Dermis blood vessel endothelial cell (primary cell): ENCODE data around the gene ERO1B. TPM values are rescaled to one million over a fixed set of nuclear protein-coding genes. Genes with fewer than 3 reads are reported as not detected.
"Not testable (repeated sequence)": the region's sequence is repeated elsewhere in the genome, so short reads cannot be mapped to it uniquely, and the experiment has no call there.

Source experiments
- DNase-seq: peaks from one replicate; pipeline ENCODE4 v3.0.0; 2010
- total RNA-seq: library from RNA; depleted of rRNA; stranded (reverse); fragments of >200 nt; gene quantifications from 2 replicates; pipeline ENCODE4 v1.2.3, GENCODE V29; 2014

ERO1B gene
- total RNA-seq, 1 donor from 2014 or later, result 4.4 TPM

DNA sequence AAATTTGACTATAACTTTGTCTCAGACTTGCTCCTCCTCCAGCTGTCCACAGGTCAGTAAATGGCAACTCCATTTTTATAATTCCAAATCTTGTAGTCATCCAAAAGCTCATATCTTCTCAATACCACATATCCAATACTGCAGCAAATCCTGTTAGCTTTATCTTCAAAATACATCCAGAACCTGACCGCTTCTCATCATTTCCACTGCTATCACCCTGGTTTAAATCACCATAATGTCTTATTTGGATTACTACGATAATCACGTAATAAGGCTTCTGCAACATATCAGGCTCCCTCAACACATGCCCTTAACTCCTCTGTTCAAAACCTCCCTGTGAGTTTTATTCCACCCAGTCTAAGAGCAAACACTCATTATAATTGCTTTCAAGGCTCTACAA is 34.5 kb downstream of the ERO1B start:
- no peak for DNase-seq

DNA sequence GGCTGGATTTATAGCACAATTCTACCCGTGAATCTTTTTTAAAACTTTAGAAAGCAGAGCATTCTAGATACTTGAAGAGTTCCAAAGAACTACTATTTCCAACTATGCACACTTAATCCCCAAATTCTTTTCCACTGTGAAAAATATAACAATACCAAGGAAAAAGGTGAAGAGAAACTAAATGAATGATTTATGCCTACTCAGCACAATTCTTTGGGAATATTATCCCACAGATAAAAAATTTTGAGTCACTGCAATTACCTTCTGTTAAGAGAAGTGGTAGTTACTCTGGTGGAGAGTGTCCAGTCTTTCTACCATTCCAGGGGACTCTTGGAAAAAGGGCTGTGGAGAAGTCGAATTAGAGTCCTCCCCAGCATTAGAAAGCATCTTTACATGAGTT is 39.2 kb downstream of the ERO1B start:
- no peak for DNase-seq

DNA sequence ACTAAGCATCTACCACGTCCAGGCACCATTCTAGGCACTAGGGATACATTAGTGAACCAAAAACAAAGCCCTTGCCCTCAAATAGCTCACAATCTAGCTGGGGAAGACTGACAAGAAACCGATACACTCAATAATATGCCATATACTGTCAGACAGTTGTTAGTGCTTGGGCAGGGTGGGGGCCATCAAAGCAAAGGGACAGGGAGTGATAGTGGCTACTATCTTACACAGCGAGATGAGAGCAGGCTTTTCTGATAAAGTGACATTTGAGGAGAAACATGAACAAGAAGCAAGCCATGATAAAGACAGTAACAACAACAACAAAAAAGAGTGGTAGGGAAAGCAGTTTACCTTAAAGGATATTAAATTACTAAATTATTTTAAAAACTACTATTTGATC is 41.1 kb downstream of the ERO1B start:
- DNase-seq, result no peak

DNA sequence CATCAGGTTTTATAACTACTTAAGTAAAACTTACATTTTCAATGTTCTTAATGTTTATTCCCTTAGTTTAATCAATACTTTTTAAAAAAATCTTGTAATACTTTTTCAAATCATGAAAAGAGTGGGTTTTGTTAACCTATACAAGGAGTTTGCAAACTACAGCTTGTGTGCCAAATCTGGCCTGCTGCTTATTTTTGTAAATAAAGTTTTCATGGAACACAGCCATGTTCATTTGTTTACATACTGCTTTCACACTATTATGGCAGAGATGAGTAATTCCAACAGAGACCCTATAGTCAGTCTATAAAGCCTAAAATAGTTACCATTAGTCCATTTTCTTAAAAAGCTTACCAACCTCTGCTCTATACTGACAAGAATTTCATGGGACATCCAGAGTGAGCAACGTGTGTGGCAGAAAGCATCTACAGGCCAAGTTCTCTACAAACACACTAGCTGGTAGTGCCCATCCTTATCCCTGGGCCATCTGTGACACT is 42.6 kb downstream of the ERO1B start:
- DNase-seq, result no peak

DNA sequence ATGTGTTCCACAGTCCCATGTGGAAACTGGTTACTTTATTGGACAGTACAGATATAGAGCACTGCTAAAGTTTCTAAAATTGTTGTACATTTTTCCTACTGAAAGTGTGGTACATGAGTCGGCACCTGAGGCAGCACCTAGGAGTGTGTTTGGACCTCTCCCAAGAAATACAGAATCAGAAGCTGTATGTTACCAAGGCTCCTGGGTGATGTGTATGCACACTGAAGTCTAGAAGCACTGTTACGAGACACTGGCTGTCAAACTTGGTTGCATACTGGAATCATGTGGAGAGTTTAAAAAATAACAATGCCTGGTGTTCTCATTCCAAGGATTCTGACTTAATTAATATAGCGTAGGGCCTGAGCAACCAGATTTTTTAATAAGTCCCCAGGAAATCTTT is 46.6 kb downstream of the ERO1B start:
- DNase-seq, result no peak

DNA sequence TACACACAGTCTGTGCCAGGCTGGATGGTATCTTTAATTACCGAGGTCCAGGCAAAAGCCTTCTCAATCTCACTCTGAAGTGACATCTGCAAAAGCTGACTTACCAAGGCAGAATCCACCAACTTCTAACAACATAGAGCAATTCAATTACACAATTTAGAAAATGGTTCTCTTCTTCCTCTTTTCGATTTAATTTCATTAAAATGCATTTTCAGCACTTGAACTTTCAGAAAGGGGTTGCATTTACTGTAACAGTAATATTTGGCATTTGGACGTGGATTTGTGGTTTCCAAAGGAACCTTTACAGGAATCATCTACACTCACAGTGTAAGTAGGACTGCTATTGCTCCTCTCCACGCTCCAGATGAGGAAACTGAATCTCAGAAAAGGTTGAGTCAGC is 53.3 kb downstream of the ERO1B start:
- no peak for DNase-seq

DNA sequence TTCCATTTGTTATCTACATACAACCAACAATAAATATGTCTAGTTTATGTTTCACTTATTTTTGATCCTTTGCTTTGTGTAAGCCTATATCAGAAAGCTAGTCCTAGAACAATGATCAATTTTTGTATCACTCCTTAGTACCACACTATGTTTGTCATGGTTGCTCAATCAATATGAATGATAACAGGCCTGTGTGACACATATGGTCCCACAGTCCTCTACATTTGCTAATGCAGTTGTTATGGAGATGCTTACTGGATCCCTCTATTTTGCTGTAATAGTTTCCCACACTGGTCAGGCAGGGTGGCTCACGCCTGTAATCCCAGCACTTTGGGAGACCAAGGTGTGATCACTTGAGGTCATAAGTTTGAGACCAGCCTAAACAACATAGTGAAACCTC is 59.1 kb downstream of the ERO1B start:
- DNase-seq, result no peak

DNA sequence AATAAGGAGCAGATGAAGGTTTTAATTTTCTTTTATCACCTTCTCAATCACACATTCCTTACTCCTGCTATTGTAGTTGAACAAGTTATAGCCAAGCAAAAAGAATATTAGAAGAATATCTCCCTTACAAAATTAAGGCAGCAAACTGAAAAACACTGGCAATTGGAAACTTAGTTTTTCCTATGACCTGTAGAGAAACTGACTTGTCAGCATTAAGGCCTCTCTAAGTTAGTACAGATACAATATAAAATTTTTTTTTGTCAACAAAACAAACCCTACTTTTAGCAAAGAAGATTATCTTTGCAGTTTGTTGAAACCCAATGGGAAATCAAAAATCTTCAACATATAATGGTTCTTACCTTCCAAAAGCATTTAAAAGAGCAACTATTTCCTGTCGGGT is 61.3 kb downstream of the ERO1B start:
- DNase-seq, result no peak

DNA sequence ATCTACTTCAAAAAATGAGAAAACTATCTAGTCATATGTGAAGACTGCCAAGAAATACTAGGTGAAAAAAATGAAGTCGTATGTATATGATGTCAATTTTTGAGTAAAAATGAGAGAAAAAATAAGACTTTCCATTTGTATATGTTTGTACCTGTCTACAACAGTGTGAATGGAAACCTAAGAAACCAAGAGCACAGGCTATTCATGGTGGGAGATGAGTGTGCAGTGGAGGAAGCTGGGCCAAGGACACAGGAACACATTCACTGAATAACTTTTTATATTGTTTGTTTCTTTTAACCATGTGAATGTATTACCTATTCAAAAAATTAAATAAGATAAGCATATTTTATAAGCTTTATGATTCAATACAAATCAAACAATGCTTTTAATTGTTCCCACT is 67.0 kb downstream of the ERO1B start:
- DNase-seq, result no peak

DNA sequence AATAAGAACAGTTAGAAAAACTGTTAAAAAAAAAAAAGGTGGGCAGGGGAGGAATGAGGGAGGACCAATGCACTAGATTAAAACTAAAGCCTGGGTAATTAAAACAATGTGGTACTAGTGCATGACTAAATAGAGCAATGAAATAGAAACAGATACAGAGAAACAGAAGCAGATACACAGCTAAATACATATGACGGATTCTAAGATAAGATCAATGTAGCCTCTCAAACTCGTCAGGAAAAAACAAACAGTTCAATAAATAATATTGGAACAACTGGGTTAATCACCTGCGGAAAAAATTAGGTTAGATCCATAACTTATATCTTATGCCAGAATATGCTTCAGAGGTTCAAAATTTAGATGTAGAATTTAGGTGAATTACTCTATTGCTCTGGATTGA is 68.2 kb downstream of the ERO1B start:
- DNase-seq, result no peak

DNA sequence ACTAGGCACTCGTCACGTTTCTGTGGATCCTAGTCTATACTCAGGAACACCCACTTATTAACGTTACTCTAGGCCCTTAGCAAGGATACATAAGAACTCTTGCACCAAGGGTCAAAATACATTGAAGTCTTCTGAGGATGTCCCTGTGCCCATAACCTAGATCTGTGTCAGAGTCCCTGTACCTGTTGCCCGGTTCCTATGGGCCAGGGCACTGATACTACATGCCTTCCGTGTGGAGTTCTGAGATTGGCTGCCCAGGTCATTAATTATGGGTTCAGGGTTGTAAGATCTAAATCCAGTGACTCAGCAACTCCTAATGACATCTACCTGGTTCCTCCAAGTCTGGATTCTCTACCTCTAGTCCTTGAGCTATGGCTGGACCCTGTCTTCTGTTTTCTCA is 69.9 kb downstream of the ERO1B start:
- no peak for DNase-seq

DNA sequence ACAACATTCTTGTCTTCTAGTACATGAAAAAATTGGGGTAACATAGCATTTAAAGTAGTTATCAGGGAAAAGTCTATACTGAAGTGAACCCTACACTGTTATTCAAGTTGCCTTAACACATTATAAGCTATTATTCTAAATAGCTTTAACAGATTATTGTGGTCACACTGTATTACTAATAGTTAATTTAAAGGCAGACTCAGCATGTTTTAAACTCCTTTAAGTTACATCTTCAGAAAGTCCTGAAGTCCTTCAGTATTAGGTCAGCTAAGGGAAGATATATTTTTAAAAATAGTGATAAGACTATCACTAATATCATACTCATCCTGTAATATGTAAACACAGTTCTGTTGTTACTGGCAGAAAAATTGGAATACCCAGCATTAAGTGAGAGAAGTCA is 72.0 kb downstream of the ERO1B start:
- DNase-seq, result no peak

DNA sequence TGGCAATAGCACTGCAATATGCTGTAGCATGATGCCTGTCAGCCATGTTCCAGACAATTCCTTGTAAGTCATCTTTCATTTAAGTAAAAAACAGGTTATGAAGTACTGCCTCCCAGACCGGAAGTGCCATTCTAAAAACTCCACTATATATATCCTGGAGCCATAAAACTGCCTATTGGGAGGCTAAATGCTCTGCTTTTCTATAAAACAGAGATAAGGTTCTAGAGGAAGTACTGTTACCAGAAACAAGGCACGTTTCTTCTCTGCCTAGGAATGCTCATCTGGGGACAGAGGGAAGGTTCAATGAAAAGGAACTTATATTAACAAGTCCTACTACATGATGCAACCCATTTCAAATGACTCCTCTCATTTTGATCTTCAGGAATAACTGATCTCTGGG is 72.6 kb downstream of the ERO1B start:
- peak; percentile 13 for DNase-seq

DNA sequence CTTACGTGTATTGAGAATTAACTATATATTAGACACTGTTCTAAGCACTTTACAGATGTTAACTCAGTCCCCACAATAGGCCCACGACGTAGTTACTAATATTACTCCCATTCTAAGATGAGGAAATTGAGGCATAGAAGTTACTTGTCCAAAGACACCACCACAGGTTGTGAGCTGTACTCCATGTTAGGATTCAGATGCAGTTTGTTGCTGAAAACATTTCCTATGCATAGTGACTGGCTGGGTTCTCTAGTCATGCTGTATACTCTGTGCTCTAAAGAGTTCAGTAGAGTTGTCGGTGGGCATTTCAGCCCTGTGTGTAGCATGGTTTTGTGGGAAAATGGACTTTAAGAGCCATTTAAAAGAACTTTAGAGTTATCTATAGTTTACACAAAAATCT is 74.2 kb downstream of the ERO1B start:
- DNase-seq, result no peak

DNA sequence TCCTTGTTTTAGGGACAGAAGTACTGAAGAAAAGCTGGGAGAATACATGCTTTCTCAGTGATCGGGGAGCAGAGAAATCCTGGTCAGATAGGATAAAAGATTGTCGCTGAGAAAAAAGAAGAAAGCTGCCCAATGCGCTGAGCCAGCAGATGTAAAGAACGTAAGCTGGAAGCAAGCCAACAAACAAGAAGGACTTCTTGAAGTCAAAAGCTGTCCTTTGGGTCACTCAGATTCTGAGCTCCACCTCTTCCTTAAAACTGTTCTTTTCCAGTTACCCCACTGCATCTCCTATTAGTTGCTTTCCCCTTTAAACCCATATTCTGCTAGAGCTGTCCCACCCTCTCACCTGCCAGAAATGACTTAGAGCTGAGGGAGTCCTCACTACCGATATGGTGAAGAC is 74.6 kb downstream of the ERO1B start:
- no peak for DNase-seq

DNA sequence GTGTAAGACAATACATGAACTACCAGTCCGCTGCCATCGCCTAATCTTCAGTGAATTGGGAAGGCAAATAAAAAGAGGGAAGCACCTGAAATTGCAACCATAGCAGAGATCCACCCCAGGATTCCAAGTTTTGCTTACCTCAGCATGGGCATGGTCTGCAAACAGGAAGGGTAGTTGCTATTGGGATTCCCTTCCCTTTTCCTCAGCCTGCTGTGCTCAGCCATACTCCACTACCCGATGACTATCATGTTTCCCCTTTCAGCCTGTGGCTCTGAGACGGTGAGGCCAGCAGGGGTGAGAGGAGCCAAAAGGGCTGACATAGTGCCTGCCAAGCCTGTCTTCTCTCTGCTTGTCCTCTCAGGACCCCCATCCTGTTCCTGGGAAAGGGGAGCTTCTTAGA is 75.2 kb downstream of the ERO1B start:
- no peak for DNase-seq

DNA sequence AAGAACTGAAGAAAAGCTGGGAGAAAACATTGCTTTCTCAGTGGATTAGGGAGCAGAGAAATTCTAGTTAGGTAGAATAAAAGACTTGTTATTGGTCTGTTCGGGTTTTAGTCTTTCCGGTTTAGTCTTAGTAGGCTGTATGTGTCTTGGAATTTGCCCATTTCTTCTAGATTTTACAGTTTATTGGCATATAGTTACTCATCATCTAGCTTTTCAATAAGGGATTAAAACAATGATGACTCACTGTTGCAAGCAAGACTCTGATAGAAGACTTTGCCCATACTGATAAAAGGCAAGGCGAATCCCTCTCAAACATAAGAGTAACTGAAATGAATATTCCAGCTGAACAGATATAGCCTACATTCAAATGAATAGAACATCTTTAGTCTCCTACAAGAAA is 77.1 kb downstream of the ERO1B start:
- no peak for DNase-seq

DNA sequence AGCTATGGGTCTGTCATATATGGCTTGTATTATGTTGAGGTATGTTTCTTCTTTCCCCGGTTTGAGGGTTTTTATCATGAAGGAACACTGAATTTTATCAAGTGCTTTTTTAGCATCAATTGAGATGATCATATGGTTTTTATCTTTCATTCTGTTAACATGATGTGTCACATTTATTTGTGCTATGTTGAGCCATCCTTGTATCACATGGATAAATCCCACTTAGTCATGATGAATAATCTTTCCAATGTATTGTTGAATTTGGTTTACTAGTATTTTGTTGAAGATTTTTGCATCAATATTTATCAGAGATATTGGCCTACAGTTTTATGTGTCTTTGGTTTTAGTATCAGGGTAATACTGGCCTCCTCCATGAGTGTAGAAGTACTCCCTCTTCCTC is 77.7 kb downstream of the ERO1B start:
- DNase-seq, result no peak

DNA sequence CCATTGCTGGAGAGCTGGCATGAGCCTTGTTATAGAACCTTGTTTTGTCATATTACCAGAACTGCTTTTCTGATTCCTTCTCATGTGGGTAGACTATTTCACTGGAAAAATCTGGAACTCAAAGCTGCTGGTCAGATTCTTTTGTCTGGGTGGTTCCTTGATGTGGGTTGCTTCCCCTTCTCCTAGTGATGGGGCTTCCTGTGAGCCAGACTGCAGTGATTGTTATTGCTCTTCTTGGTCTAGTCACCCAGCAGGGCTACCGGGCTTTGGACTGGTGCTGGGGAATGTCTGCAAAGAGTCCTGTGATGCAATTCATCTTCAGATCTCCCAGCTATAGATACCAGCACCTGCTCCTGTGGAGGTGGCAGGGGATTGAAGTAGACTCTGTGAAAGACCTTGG is 80.0 kb downstream of the ERO1B start:
- no peak for DNase-seq

DNA sequence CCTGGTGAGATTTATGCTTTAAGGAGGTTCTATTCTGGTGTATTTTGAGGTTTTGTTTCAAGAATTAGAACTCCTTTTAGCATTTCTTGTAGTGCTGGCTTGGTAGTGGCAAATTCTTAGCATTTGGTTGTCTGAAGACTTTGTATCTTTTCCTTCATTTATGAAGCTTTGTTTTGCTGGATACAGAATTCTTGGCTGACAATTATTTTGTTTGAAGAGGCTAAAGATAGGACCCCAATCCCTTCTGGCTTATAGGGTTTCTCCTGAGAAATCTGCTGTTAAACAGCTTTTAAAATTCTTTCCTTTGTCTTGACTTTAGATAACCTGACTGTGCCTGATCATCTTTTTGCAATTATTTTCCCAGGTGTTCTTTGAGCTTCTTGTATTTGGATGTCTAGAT is 80.8 kb downstream of the ERO1B start:
- DNase-seq, result no peak

DNA sequence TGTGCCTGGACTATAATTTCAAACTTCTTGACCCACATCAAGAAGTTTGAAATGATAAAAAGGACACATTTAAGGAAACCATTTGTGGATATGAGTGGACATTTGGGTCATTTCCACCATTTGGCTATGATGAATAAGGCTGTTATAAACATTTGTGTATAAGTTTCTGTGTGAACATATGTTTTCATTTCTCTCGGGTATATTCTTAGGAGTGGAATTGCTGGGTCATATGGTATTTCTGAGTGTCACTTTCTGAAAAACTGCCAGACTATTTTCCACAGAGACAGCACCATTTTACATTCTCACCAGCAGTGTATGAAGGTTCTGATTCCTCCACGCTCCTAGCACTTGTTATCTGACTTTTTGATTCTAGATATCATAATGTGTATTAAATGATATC is 88.6 kb downstream of the ERO1B start:
- DNase-seq, result no peak

DNA sequence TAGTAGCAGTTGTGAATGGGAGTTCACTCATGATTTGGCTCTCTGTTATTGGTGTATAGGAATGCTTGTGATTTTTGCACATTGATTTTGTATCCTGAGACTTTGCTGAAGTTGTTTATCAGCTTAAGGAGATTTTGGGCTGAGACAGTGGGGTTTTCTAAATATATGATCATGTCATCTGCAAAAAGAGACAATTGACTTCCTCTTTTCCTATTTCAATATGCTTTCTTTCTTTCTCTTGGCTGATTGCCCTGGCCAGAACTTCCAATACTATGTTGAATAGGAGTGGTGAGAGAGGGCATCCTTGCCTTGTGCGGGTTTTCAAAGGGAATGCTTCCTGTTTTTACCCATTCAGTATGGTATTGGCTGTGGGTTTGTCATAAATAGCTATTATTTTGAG is 93.7 kb downstream of the ERO1B start:
- not testable (repeated sequence) for DNase-seq

DNA sequence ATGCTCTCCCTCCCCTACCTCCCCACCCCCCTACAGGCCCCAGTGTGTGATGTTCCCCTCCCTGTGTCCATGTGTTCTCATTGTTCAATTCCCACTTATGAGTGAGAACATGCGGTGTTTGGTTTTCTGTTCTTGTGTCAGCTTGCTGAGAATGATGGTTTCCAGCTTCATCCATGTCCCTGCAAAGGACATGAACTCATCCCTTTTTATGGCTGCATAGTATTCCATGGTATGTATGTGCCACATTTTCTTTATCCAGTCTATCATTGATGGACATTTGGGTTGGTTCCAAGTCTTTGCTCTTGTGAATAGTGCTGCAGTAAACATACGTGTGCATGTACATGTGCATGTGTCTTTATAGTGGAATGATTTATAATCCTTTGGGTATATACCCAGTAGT is 95.3 kb downstream of the ERO1B start:
- not testable (repeated sequence) for DNase-seq

DNA sequence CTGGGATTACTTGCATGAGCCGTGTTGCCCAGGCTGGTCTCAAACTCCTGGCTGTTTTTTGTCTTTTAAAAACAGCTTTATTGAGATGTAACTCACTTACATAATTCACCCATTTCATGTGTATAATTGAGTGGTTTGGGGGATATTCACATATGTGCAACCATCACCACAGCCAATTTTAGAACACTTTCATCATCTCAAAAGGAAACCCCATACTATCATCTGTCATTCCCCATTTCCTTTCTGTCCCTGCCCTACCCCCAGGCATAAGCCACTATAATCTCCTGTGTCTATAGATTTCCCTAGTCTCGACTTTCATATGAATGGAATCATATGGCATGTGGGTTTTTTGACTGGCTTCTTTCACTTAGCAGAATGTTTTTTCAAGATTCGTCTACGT is 96.1 kb downstream of the ERO1B start:
- no peak for DNase-seq

DNA sequence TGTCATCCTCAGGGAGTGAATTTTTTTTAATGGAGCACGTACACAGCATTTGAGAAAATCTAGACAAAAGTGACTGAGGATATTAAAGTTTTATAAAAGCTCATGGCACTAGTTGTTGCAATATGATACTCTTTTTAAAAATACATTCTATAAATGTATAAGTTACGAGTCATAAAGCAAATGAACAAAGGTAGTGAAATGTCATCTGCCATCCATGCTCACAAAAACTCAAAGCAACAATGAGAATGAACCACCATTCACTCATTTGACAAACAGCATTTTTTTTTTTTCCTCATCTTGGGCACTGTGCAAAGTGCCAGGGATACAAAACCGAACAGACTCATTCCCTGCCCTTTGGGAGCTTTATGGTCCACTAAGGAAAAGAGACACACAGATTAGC is 100.7 kb downstream of the ERO1B start:
- DNase-seq, result no peak

DNA sequence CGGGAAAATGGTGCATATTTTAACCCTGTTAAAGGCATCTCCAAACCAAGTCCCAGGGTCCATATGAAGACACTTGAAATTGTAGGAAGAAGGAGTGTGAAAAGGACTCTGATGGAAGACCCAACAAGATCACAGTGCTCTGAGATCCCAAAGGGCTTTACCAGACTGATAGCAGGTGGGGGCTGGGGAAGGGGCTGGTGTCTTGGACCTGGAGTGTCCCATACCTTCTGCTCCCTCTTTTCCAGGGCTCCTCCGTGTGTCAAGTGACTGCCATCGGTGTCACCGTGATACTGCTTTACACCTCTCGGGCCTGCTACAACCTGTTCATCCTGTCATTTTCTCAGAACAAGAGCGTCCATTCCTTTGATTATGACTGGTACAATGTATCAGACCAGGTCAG is 102.1 kb downstream of the ERO1B start:
- no peak for DNase-seq
